K562 (cell line): Measurements from ENCODE around the gene PCSK6.

ENCODE experiments used
- ESRRB ChIP-seq: fragments of 250-450 bp; sonication (Bioruptor Pico); IDR thresholded peaks from 2 replicates; pipeline ENCODE4 v1.5.0; 2020; ENCODE audit warnings: mild to moderate bottlenecking, moderate library complexity, borderline replicate concordance
- XRCC5 ChIP-seq: fragments of 200-400 bp; formaldehyde crosslinking; IDR thresholded peaks from 2 replicates; pipeline ENCODE4 v1.6.1; 2017; ENCODE audit warnings: low read depth, mild to moderate bottlenecking, low read length
- ZKSCAN1 ChIP-seq: fragments of 150-350 bp; IDR thresholded peaks from 2 replicates; pipeline ENCODE4 v1.6.1; 2016; ENCODE audit warnings: low read depth, low read length

GRCh38 chr15:101452572-101452971 is 36.9 kb downstream of the PCSK6 start:
- no peak for TF ChIP-seq ESRRB
- TF ChIP-seq ZKSCAN1 = no peak
- no peak for TF ChIP-seq XRCC5
